ENCODE data around the gene CR2. TPM values are rescaled to one million over a fixed set of nuclear protein-coding genes. Genes with fewer than 3 reads are reported as not detected.

CR2 gene
- total RNA-seq, 1 experiment from 2014 or later: 1.8 TPM

DNA sequence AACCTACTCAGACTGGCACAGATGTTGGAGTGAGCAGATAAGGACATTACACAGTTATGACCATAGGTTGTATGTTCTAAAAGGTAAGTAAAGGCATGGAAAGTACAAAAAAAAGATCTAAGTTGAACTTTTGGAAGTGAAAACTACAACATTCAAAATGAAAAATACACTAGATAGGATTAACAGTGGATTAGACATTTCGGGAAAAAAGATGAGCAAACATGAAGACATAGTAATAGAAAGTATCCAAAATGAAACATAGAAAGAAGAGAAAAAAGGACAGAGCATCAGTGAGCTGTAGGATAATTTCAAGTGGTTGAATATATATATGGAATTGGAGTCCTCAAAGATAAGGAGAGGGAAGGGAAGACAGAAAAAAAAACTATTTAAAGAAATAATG, 34.0 kb upstream of the CR2 start:
- H3K23ac ChIP-seq (ENCODE audit: insufficient read length, low read depth, low read length): no peak overlapping the region

More for the DNA sequence above, 34.0 kb upstream of the CR2 start:
- Histone ChIP-seq H4K91ac (ENCODE audit: insufficient read length, low read depth, low read length) (no peak overlapping the region), H2AFZ (ENCODE audit: low read length) (no peak overlapping the region), H4K20me1 (ENCODE audit: control insufficient read depth, insufficient read depth, insufficient read length) (no peaks in the 10 kb centered on the region), H3K4me2 (ENCODE audit: insufficient read depth, insufficient read length, low read length) (no peak overlapping the region), H3K9me3 (ENCODE audit: control insufficient read depth, low read depth, low read length) (no peaks in the 10 kb centered on the region), H3K56ac (ENCODE audit: insufficient read length, low read depth, low read length) (no peak overlapping the region), H3K9ac (ENCODE audit: extremely low read depth, insufficient read length, low read length) (no peak overlapping the region), H3K4ac (ENCODE audit: low read depth, low read length) (no peak overlapping the region), H4K5ac (ENCODE audit: insufficient read length, low read depth, low read length) (no peak overlapping the region), H3K79me1 (ENCODE audit: insufficient read depth, low read depth, low read length, poor library complexity, severe bottlenecking) (no peaks in the 10 kb centered on the region), H3K23me2 (ENCODE audit: insufficient read length, low read depth, low read length, poor library complexity, severe bottlenecking) (no peaks in the 10 kb centered on the region), H3K27ac (ENCODE audit: insufficient read length, low read depth, low read length) (no peak overlapping the region), H2BK12ac (ENCODE audit: insufficient read length, low read depth, low read length) (no peak overlapping the region), H2BK120ac (ENCODE audit: low read depth, low read length, poor library complexity, severe bottlenecking) (no peak overlapping the region), H2BK20ac (ENCODE audit: low read depth, low read length, poor library complexity, severe bottlenecking) (no peak overlapping the region), H4K8ac (replicated peaks; ENCODE audit: insufficient read length, low read depth, low read length) (no peak overlapping the region), H3K4me1 (ENCODE audit: insufficient read depth, low read length) (no peaks in the 10 kb centered on the region; the same call in 1 of the 2 replicates), H3T11ph (ENCODE audit: low read length) (no peak overlapping the region), H3K14ac (ENCODE audit: insufficient read depth, low read length) (no peak overlapping the region), H2BK15ac (ENCODE audit: low read depth, low read length) (no peak overlapping the region), H3K18ac (ENCODE audit: insufficient read length, low read depth, low read length) (no peak overlapping the region), H2BK5ac (ENCODE audit: insufficient read length, low read length) (no peak overlapping the region), H3K27me3 (ENCODE audit: insufficient read depth, low read length) (0 out of 2 replicates have a peak, but pooled peaks cover 2% of the 10 kb centered on the region), H3K79me2 (ENCODE audit: insufficient read depth, low read length) (no peaks in the 10 kb centered on the region), H2AK5ac (ENCODE audit: insufficient read length, low read length) (no peak overlapping the region)
- WGBS (ENCODE audit: extremely low coverage, insufficient read length, low lambda C conversion rate): no CpG with 5 or more reads among the region's 1 CpG
- no peaks in the 10 kb centered on the region for H3K36me3 Mint-ChIP-seq (ENCODE audit: insufficient read depth in 1 of 3, low read depth in 3 of 3)
- H3K9me3 Mint-ChIP-seq: no peaks in the 10 kb centered on the region
- H3K4me3 Mint-ChIP-seq: no peak overlapping the region
- H3K27ac Mint-ChIP-seq: no peak overlapping the region
- no peak for DNase-seq
- H3K4me1 Mint-ChIP-seq: peaks cover 15 to 17% of the 10 kb centered on the region in 2 experiments
- peaks cover 5% of the 10 kb centered on the region for H3K27me3 Mint-ChIP-seq (ENCODE audit: low read depth)
- TF ChIP-seq, protein P1, sequence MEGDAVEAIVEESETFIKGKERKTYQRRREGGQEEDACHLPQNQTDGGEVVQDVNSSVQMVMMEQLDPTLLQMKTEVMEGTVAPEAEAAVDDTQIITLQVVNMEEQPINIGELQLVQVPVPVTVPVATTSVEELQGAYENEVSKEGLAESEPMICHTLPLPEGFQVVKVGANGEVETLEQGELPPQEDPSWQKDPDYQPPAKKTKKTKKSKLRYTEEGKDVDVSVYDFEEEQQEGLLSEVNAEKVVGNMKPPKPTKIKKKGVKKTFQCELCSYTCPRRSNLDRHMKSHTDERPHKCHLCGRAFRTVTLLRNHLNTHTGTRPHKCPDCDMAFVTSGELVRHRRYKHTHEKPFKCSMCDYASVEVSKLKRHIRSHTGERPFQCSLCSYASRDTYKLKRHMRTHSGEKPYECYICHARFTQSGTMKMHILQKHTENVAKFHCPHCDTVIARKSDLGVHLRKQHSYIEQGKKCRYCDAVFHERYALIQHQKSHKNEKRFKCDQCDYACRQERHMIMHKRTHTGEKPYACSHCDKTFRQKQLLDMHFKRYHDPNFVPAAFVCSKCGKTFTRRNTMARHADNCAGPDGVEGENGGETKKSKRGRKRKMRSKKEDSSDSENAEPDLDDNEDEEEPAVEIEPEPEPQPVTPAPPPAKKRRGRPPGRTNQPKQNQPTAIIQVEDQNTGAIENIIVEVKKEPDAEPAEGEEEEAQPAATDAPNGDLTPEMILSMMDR (conservative IDR thresholded peaks at IDR 0.05): no peak

All from H9 (cell line).